Neural cell (in vitro differentiated cells): ENCODE data around the gene MACF1.

Source experiments
- EP300 ChIP-seq: fragments of 450-650 bp; conservative IDR thresholded peaks from 2 replicates; pipeline ENCODE4 v1.6.1; 2014; ENCODE audit warnings: antibody characterized with exemption, mild to moderate bottlenecking, moderate library complexity; ENCODE audit not compliant: poor library complexity, severe bottlenecking
- EZH2 ChIP-seq: fragments of 200-600, 300-800 bp; shearing (Covaris generic), sonication (generic); IDR thresholded peaks from 2 replicates; pipeline ENCODE4 v1.6.1; 2014; ENCODE audit warnings: antibody characterized with exemption, low read length, borderline replicate concordance, mild to moderate bottlenecking; ENCODE audit not compliant: insufficient read depth, poor library complexity, severe bottlenecking
- MXI1 ChIP-seq: fragments of 450-650 bp; conservative IDR thresholded peaks from 2 replicates; pipeline ENCODE4 v1.6.1; 2014; ENCODE audit warnings: antibody characterized with exemption, mild to moderate bottlenecking; ENCODE audit not compliant: poor library complexity, severe bottlenecking
- POLR2AphosphoS5 ChIP-seq: IDR thresholded peaks from 2 replicates; pipeline ENCODE4 v1.6.1; 2012
- RAD21 ChIP-seq: fragments of 450-650 bp; conservative IDR thresholded peaks from 2 replicates; pipeline ENCODE4 v1.6.1; 2014; ENCODE audit warnings: antibody characterized with exemption, mild to moderate bottlenecking, moderate library complexity
- TAF1 ChIP-seq: IDR thresholded peaks from 2 replicates; pipeline ENCODE4 v1.6.1; 2012; ENCODE audit warnings: low read depth
- TF ChIP-seq, protein P1 (sequence below): fragments of 450-650 bp; IDR thresholded peaks from 2 replicates; pipeline ENCODE4 v1.5.1; 2014; ENCODE audit warnings: antibody characterized with exemption, mild to moderate bottlenecking, moderate library complexity; ENCODE audit not compliant: poor library complexity, severe bottlenecking
- TF ChIP-seq, protein P2 (sequence below): IDR thresholded peaks from 2 replicates; pipeline ENCODE4 v1.6.1; 2012; ENCODE audit warnings: borderline replicate concordance

DNA sequence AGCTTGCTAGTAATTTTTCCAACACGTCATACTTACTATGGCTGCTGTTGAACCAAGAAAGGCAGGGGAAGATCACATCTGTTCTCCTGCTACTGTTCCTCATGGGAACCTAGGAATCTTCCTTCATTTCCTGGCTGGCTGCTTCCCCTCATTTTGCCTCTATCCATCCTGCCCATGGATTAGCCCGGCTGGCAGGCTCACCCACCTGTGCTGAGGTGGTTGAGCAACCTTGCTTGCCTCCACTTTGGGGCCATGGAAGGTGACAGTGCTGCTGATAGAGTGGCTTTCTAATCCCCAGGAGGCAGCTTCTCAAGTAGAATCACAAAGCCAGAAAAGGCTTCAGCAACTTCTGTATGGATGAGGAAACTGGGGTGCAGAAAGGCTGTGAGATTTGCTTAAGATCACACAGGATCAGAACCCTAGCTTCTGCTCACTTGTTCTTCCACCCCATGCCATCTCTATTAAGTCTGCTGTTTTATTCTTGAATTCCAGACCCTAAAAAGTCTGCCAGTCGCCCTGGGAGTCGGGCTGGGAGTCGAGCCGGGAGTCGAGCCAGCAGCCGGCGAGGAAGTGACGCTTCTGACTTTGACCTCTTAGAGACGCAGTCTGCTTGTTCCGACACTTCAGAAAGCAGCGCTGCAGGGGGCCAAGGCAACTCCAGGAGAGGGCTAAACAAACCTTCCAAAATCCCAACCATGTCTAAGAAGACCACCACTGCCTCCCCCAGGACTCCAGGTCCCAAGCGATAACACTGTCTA lies 280.7 kb downstream of the MACF1 start:
- TF ChIP-seq, protein P1, sequence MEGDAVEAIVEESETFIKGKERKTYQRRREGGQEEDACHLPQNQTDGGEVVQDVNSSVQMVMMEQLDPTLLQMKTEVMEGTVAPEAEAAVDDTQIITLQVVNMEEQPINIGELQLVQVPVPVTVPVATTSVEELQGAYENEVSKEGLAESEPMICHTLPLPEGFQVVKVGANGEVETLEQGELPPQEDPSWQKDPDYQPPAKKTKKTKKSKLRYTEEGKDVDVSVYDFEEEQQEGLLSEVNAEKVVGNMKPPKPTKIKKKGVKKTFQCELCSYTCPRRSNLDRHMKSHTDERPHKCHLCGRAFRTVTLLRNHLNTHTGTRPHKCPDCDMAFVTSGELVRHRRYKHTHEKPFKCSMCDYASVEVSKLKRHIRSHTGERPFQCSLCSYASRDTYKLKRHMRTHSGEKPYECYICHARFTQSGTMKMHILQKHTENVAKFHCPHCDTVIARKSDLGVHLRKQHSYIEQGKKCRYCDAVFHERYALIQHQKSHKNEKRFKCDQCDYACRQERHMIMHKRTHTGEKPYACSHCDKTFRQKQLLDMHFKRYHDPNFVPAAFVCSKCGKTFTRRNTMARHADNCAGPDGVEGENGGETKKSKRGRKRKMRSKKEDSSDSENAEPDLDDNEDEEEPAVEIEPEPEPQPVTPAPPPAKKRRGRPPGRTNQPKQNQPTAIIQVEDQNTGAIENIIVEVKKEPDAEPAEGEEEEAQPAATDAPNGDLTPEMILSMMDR, result no peak
- no peak for TF ChIP-seq TAF1
- TF ChIP-seq, protein P2, sequence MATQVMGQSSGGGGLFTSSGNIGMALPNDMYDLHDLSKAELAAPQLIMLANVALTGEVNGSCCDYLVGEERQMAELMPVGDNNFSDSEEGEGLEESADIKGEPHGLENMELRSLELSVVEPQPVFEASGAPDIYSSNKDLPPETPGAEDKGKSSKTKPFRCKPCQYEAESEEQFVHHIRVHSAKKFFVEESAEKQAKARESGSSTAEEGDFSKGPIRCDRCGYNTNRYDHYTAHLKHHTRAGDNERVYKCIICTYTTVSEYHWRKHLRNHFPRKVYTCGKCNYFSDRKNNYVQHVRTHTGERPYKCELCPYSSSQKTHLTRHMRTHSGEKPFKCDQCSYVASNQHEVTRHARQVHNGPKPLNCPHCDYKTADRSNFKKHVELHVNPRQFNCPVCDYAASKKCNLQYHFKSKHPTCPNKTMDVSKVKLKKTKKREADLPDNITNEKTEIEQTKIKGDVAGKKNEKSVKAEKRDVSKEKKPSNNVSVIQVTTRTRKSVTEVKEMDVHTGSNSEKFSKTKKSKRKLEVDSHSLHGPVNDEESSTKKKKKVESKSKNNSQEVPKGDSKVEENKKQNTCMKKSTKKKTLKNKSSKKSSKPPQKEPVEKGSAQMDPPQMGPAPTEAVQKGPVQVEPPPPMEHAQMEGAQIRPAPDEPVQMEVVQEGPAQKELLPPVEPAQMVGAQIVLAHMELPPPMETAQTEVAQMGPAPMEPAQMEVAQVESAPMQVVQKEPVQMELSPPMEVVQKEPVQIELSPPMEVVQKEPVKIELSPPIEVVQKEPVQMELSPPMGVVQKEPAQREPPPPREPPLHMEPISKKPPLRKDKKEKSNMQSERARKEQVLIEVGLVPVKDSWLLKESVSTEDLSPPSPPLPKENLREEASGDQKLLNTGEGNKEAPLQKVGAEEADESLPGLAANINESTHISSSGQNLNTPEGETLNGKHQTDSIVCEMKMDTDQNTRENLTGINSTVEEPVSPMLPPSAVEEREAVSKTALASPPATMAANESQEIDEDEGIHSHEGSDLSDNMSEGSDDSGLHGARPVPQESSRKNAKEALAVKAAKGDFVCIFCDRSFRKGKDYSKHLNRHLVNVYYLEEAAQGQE, result no peak
- TF ChIP-seq POLR2AphosphoS5, result no peak
- TF ChIP-seq EZH2, result no peak
- TF ChIP-seq MXI1, result no peak
- TF ChIP-seq EP300, result no peak
- no peak for TF ChIP-seq RAD21
